Upper lobe of left lung (tissue), 6 donors: ENCODE results near the gene SOX12. TPM values are rescaled to one million over a fixed set of nuclear protein-coding genes. Genes with fewer than 3 reads are reported as not detected.

Experiments used
- ATAC-seq, 2 donors: fragments of 200-7000 bp; cut with Tn5 transposase; one replicate each; pipeline ENCODE4 v1.9.1; 2022; ENCODE audit warnings: mild to moderate bottlenecking in 2 of 2, moderate library complexity in 2 of 2; ENCODE audit not compliant: low FRiP score in 2 of 2
- DNase-seq, 2 donors: peaks; one replicate each; pipeline ENCODE4 v3.0.0-alpha.2; 2019 to 2020
- H3K27ac ChIP-seq, 4 donors: fragments of 200-600 bp; sonication (generic); one replicate each; pipeline ENCODE4 v1.5.1; 2016 to 2019
- H3K27me3 ChIP-seq, 4 donors: fragments of 200-600 bp; sonication (generic); one replicate each; pipeline ENCODE4 v1.5.1; 2017 to 2019
- H3K36me3 ChIP-seq, 4 donors: fragments of 200-600 bp; sonication (generic); one replicate each; pipeline ENCODE4 v1.5.1; 2016 to 2019
- H3K4me1 ChIP-seq, 4 donors: fragments of 200-600 bp; sonication (generic); one replicate each; pipeline ENCODE4 v1.5.1; 2018 to 2019
- H3K4me3 ChIP-seq, 4 donors: fragments of 200-600 bp; sonication (generic); one replicate each; pipeline ENCODE4 v1.5.1; 2017 to 2019; ENCODE audit warnings: mild to moderate bottlenecking in 2 of 4, moderate library complexity in 1 of 4
- H3K9me3 ChIP-seq, 4 donors: fragments of 200-600 bp; sonication (generic); one replicate each; pipeline ENCODE4 v1.5.1; 2018 to 2019
- EP300 ChIP-seq, 4 donors: sonication (generic); formaldehyde crosslinking; IDR thresholded peaks; one replicate each; pipeline ENCODE4 v1.5.1; 2017; ENCODE audit warnings: antibody characterized with exemption in 4 of 4, control low read depth in 2 of 4
- POLR2A ChIP-seq, 4 donors: fragments of 450-650 bp; IDR thresholded peaks; one replicate each; pipeline ENCODE4 v1.5.1; 2016 to 2017; ENCODE audit warnings: antibody characterized with exemption in 4 of 4, mild to moderate bottlenecking in 2 of 4
- POLR2AphosphoS5 ChIP-seq, 2 donors: sonication (generic); formaldehyde crosslinking; IDR thresholded peaks; one replicate each; pipeline ENCODE4 v1.5.1; 2017; ENCODE audit warnings: antibody characterized with exemption in 2 of 2
- WGBS, 2 donors: methylation state at CpG; one replicate each; pipeline ENCODE4 v1.1.5; 2017 to 2018; 5-methylcytosine and 5-hydroxymethylcytosine counted together
- total RNA-seq, 6 donors: library from RNA; depleted of rRNA in 4 of 6; stranded (reverse); fragments of >200 nt in 4 of 6; gene quantifications; one replicate each; pipeline versions ENCODE4 v1.1.0 to v1.2.1, GENCODE V29; 2016 to 2021
- TF ChIP-seq, protein P1 (sequence below), 6 experiments: fragments of 450-650 bp in 4 of 6; fragments of 200-600 bp in 2 of 6; sonication (generic) in 2 of 6; IDR thresholded peaks; one replicate each; pipeline ENCODE4 v1.5.1; 2016 to 2019; ENCODE audit warnings: antibody characterized with exemption in 6 of 6
- donor health status: DM: no; HTN: no; CAD: no; lungs with moderate emphysema.
- donor health status: DM: no; HTN: yes; CAD: no; lungs with severe emphysema.

Gene SOX12
- total RNA-seq, 6 donors from 2014 or later, result 3.8 to 13.5 (median 7.6) TPM

DNA sequence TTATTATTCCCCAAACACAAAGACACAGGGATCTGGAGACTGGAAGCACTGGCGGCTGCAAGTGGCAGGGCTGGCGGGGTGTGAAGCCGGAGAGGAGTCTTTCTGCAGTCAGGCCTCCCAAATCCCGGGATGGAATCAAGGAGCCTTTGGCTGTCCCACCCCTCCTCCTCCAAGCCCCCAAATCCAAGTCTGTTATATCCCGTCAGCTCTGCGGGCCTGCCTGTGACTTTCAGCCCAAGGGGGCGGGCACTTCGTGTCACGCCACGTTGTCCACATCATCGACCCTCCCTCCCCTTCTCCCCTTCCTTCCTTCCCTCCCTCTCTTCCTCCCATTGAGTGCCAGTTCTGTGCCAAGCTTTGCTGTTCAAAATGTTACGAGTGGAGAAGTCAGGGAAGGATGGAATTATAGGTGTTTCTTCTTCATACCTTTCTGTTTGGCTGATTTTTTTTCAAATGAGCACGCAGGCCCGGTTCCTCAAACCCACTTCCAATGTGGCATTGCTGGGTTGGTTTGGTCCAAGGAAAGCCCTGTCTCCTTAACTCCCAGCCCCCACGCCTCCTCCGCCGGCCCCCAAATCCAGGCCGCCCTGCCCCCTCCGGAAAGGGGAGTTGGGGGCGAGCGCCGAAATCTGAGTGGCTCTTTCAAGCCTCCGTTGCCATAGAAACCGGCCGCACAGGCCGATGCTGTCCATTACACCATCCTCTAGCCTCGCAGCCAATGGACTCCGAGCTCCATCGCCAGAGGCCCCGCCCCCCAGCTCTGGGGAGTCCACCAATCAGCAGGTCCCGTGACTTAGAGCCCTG, 15.3 kb upstream of the SOX12 start:
- WGBS, 2 donors, result 3 to 7% methylated on average over 30 to 31 of the region's 31 CpGs

GRCh38 chr20:310645-311044, 14.7 kb upstream of the SOX12 start:
- no peak for TF ChIP-seq POLR2AphosphoS5 (IDR thresholded peaks at IDR 0.05)
- TF ChIP-seq EP300 (IDR thresholded peaks at IDR 0.05), result no peak
- no peak for TF ChIP-seq POLR2A (IDR thresholded peaks at IDR 0.05)
- TF ChIP-seq, protein P1, sequence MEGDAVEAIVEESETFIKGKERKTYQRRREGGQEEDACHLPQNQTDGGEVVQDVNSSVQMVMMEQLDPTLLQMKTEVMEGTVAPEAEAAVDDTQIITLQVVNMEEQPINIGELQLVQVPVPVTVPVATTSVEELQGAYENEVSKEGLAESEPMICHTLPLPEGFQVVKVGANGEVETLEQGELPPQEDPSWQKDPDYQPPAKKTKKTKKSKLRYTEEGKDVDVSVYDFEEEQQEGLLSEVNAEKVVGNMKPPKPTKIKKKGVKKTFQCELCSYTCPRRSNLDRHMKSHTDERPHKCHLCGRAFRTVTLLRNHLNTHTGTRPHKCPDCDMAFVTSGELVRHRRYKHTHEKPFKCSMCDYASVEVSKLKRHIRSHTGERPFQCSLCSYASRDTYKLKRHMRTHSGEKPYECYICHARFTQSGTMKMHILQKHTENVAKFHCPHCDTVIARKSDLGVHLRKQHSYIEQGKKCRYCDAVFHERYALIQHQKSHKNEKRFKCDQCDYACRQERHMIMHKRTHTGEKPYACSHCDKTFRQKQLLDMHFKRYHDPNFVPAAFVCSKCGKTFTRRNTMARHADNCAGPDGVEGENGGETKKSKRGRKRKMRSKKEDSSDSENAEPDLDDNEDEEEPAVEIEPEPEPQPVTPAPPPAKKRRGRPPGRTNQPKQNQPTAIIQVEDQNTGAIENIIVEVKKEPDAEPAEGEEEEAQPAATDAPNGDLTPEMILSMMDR (IDR thresholded peaks at IDR 0.05), result no peak
- H3K4me3 ChIP-seq, result peak overlapping the region in 3 of 4 donors; percentile 50 to 59 (median 57)
- H3K36me3 ChIP-seq, result no peaks in the 10 kb centered on the region
- WGBS, 2 donors, result 7 to 9% methylated on average over 7 of the region's 7 CpGs
- ATAC-seq (no peak), DNase-seq (no peak)
- H3K9me3 ChIP-seq, result no peaks in the 10 kb centered on the region
- no peaks in the 10 kb centered on the region for H3K27me3 ChIP-seq
- peaks cover 15 to 20% (median 17%) of the 10 kb centered on the region in 4 donors for H3K4me1 ChIP-seq
- H3K27ac ChIP-seq, result peak overlapping the region; percentile 65 to 88 (median 85)

More for the DNA sequence above, 15.3 kb upstream of the SOX12 start:
- ATAC-seq, result peak; percentile 99 to 100
- TF ChIP-seq EP300 (IDR thresholded peaks at IDR 0.05) (peak in 1 of 4 donors; percentile 25), POLR2AphosphoS5 (IDR thresholded peaks at IDR 0.05) (peak; percentile 42 to 53), POLR2A (IDR thresholded peaks at IDR 0.05) (peak in 2 of 4 donors; percentile 14 to 42)
- TF ChIP-seq, protein P1 (IDR thresholded peaks at IDR 0.05), result no peak
- Histone ChIP-seq H3K9me3 (no peaks in the 10 kb centered on the region), H3K4me3 (peak overlapping the region in 3 of 4 donors; percentile 50 to 59 (median 57)), H3K36me3 (no peaks in the 10 kb centered on the region), H3K4me1 (peaks cover 15 to 20% (median 17%) of the 10 kb centered on the region in 4 donors), H3K27ac (peak overlapping the region; percentile 65 to 88 (median 85)), H3K27me3 (no peaks in the 10 kb centered on the region)
- DNase-seq, result peak; percentile 95 to 99

DNA sequence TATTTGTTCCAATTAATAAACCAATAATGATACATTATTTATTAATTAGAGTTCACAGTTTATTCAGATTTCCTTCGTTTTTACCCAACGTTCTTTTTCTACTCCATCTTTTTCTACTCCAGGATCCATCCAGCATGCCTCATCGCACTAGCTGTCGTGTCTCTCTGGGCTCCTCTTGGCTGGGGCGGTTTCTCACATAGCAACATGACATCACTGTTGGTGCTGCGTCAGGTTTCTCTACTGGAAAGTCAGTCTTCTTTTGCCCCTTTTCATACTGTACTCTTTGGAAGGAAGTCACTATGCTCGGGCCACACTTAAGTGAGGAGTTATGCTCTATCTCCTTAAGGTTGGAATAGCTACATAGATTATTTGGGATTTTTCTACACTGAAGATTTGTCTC, 13.7 kb upstream of the SOX12 start:
- Histone ChIP-seq H3K36me3 (no peaks in the 10 kb centered on the region), H3K4me3 (no peak overlapping the region), H3K4me1 (peaks cover 15 to 20% (median 17%) of the 10 kb centered on the region in 4 donors), H3K9me3 (no peaks in the 10 kb centered on the region), H3K27me3 (no peaks in the 10 kb centered on the region), H3K27ac (no peak overlapping the region)
- DNase-seq, result no peak
- WGBS, 2 donors, result 91 to 93% methylated on average over 7 of the region's 7 CpGs
- no peak for ATAC-seq
- TF ChIP-seq POLR2A (IDR thresholded peaks at IDR 0.05) (no peak), POLR2AphosphoS5 (IDR thresholded peaks at IDR 0.05) (no peak), EP300 (IDR thresholded peaks at IDR 0.05) (no peak)
- TF ChIP-seq, protein P1 (IDR thresholded peaks at IDR 0.05), result no peak

GRCh38 chr20:312067-312466, 13.3 kb upstream of the SOX12 start:
- ATAC-seq, result no peak
- TF ChIP-seq, protein P1 (IDR thresholded peaks at IDR 0.05), result no peak
- no peaks in the 10 kb centered on the region for H3K36me3 ChIP-seq
- H3K27me3 ChIP-seq, result no peaks in the 10 kb centered on the region
- DNase-seq, result no peak
- H3K9me3 ChIP-seq, result no peaks in the 10 kb centered on the region
- no peak overlapping the region for H3K27ac ChIP-seq
- H3K4me1 ChIP-seq, result peaks cover 15 to 20% (median 17%) of the 10 kb centered on the region in 4 donors
- no peak overlapping the region for H3K4me3 ChIP-seq
- WGBS, 2 donors, result 69 to 72% methylated on average over 8 of the region's 8 CpGs
